HG03139 (cell line): ENCODE measurements around the gene RNF39.
A peak's percentile ranks its signal among the peaks of the same experiment; 100 is the strongest.
"Not testable (repeated sequence)": the region's sequence is repeated elsewhere in the genome, so short reads cannot be mapped to it uniquely, and the experiment has no call there.

ENCODE experiments used
- ATAC-seq: cut with Tn5 transposase; IDR thresholded peaks from one replicate; pipeline ENCODE4 v1.9.1; 2021; ENCODE audit not compliant: unreplicated experiment

RNF39 gene

GRCh38 chr6:30075094-30075789, at the start of gene RNF39:
Gene RNF39 (minus strand): TSS chr6:30075769. CDS start chr6:30075585, 184 bp downstream.
- ATAC-seq, result no peak

- ATAC-seq, result no peak
Observed at GRCh38 chr6:30122515-30122914, 46.9 kb upstream of the RNF39 start.

GRCh38 chr6:30121446-30122366, 46.1 kb upstream of the RNF39 start:
- ATAC-seq, result no peak

GRCh38 chr6:30118691-30119090, 43.1 kb upstream of the RNF39 start:
- ATAC-seq, result not testable (repeated sequence)

- no peak for ATAC-seq
Observed at GRCh38 chr6:30116724-30117123, 41.2 kb upstream of the RNF39 start.

GRCh38 chr6:30113841-30114240, 38.3 kb upstream of the RNF39 start:
- ATAC-seq, result no peak

- ATAC-seq, result no peak
Observed at GRCh38 chr6:30113003-30113759, 37.6 kb upstream of the RNF39 start, which contains the start of gene TRIM31. Gene TRIM31 (minus strand): TSS chr6:30113090. CDS start chr6:30112805, 285 bp downstream.

GRCh38 chr6:30112402-30112994, 36.9 kb upstream of the RNF39 start:
- ATAC-seq, result no peak

GRCh38 chr6:30111266-30111856, 35.8 kb upstream of the RNF39 start:
- no peak for ATAC-seq

- ATAC-seq, result no peak
Observed at GRCh38 chr6:30104661-30105060, 29.1 kb upstream of the RNF39 start.

- ATAC-seq, result no peak
Observed at GRCh38 chr6:30103872-30104179, 28.3 kb upstream of the RNF39 start.

- ATAC-seq, result peak; percentile 47
Observed at GRCh38 chr6:30102970-30103871, 27.7 kb upstream of the RNF39 start.

GRCh38 chr6:30102414-30102969, 26.9 kb upstream of the RNF39 start:
- no peak for ATAC-seq

- ATAC-seq, result no peak
Observed at GRCh38 chr6:30101444-30102413, 26.2 kb upstream of the RNF39 start.

GRCh38 chr6:30100585-30101443, 25.2 kb upstream of the RNF39 start:
- ATAC-seq, result no peak

- ATAC-seq, result no peak
Observed at GRCh38 chr6:30100154-30100553, 24.6 kb upstream of the RNF39 start.
